Endothelial cell of hepatic sinusoid (primary cell): ENCODE measurements around the gene OS9.

Experiments
- in situ Hi-C: cut with HindIII; loops from 2 replicates; pipeline ENCODE4 v1.10.0; 2017; ENCODE audit warnings: low sequenced_read_pairs

OS9 gene

DNA sequence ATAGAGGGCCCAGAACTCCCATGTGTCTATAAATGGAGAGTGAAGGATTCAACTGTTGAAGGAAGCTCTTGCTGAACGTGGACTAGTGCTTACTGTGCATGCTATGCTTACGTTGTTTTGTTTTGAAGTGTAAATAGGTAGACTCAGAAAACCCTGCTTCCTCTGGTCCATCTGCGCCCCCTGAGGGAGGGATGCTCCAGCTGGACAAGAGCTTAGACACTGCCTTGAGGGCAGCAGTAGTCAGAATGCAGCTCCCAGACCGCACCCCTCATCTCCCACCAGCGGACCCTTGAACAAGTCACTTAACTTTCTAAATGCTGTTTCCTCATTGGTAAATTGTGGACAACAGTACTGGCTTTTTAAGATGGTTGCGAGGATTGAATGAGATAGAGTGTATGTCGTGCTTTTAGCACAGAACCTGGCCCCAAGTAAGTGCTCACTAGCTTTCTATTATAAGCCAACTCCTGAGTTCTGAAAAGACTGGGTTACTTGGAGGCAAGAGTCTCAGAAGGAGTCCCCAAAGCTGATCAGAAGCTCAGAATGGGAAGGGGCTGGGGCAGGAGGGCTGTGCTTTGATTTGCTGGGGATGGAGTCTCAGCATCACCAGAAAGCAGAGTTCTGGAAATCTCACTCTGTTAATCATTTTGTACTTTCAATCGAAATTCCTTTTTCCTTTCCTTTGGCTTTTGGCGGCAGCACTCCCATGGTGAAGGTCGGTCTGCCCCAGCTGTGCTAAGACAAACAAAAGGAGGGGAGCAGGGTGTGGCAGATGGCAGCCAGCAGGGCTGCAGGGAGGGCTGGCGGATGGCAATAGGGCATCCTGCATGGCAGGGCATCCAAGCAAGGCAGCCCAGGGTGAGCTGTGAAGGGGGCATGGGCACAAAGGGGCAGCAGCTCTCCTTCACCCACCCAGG is 29.0 kb downstream of the OS9 start:
- in situ Hi-C loops: no loop called here

DNA sequence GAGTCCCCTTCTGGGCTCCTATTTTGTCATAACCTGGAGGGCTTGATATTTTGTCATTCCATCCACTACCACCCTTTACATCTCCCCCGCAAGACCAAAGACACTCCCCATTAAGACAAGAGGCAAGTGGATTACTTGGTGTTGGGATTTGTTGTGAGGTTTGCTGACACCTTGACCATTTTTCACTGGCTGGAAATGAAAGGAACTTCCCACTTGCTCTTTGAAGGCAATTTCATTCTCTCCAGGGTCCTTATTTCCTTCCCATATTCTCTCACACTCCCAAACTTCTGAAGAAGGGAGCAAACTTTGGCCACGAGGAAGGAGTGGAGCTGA is 29.7 kb downstream of the OS9 start:
- in situ Hi-C loops: no loop called here

GRCh38 chr12:57724003-57724935 is 30.3 kb downstream of the OS9 start:
- in situ Hi-C loops: no loop called here

- in situ Hi-C loops: no loop called here
Measured at GRCh38 chr12:57724936-57725740, 31.2 kb downstream of the OS9 start.

GRCh38 chr12:57725851-57726150 is 31.9 kb downstream of the OS9 start:
- in situ Hi-C loops: no loop called here

GRCh38 chr12:57726151-57726883 is 32.4 kb downstream of the OS9 start:
- in situ Hi-C loops: no loop called here

DNA sequence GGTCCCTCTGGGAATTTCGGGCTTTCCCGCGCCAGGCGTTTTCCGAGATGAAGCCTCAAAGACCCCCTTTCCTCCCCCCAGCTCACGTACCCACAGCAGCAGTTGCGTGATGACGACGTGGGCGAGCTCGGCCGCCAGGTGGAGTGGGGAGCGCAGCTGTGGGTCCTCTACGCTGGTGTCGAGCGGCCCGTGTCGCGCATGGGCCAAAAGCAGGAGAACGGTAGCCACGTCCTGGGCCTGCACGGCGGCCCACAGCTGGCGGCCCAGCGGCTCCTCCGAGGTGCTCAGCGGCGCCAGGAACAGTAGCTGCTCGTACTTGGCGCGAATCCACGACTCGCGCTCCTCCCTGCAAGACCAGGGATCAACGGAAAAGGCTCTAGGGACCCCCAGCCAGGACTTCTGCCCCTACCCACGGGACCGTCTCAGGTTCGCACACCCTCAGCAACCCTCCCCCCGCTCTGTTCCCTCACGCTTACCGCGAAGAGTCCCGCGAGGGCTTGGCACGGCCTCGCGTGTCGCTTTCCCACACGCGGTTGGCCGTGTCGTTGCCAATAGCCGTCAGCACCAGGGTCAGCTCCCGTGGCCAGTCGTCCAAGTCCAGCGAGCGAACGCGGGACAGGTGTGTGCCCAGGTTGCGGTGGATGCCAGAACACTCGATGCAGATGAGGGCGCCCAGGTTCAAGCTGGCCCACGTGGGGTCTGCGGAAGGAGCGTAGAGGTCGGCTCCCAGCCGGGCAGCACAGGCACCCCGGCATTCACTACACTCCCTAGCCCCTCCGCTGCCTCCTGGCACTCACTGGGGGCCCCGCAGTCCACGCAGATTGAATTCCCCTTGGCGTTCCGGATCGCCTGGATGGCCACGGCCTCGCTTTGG is 33.2 kb downstream of the OS9 start:
- in situ Hi-C loops: no loop called here

DNA sequence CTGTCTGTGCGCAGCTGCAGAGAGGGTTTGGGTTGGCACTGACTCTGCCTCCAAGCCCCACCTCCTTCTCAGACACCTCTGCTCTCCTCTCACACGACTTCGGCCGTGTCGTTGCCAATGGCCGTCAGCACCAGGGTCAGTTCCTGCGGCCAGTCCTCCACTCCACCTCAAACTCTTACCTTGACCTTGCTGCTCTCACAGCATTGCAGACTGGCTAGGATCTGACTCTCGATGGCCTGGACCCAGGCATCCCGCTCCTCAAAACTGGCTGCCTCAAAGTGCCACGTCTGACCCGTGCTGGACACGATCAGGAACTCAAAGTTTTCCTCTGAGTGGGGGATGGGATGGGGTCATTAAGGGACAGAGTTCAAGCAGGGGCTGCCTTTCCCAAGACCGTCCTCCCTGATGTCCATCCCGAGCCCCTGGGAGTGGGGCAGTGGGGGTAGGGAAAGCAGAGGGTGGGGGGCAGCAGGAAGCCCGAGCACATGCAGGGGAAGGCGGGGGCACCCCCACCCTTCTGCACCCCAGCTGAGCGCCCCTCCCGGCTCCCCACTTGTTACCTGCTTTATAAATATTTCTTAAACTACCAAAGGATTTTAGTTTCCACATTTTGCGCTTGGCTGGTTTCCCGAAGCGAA is 33.9 kb downstream of the OS9 start:
- in situ Hi-C loops: no loop called here

DNA sequence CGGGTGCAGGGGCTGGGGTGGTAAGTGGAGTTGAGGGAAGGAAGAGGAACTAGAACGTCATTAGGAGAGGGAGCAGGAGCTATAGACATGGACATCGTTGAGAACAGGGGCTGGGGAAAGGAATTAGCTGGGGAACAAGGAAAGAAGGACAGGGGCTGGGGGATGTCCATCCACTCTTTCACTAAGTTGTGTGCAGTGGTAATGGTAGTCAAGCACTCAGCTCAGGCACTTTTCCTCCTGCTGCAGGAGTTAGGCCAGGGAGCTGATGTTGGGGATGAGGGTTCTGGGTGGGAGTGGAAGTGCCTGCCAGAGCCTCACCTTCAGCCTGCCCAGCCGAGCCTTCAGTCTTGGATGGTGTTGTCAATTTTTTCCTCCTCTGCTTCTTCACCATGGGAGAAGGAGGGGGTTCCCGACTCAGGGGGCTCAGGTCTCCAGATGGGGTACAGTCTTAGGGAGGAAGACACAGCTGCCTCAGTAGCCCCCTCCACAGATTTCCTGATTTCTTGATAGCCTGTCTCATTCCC is 35.5 kb downstream of the OS9 start:
- in situ Hi-C loops: no loop called here

DNA sequence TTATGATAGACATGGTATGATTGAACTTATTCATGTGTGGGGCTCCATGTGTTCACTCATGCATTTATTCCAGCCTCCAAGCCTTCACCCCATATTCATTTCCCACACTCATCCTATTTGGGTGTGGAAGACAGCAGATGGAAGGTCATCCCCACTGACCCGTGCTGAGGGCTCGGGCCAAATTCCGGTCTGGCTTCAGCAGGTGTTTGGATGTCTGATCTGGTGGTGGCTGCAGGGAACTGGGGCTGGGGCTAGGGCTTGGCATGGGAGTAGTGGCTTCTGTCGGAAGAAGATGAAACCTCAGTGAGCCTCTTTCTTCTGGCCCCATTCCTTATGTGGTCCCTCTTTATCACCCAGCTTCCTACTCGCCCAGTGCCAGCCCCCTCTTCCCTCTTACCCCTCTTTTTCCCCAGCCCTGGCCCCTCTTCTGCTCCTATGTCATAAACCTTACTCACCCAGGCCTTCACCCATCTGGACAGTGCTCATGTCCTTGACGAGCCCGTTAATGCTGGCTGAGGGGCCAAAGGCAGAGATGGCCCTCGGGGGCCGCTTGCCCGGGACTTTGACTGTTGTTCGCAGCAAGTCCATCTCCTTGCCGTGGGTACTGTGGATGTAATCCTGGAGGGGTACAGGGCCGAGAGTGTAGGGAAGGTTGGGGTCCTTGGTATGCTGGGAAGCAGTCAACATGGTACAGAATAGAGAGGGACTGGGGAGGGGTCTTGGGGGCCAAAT is 36.6 kb downstream of the OS9 start:
- in situ Hi-C loops: no loop called here

- in situ Hi-C loops: no loop called here
Measured at GRCh38 chr12:57731411-57732080, 37.6 kb downstream of the OS9 start.

- in situ Hi-C loops: no loop called here
Measured at GRCh38 chr12:57732270-57732669, 38.3 kb downstream of the OS9 start.

DNA sequence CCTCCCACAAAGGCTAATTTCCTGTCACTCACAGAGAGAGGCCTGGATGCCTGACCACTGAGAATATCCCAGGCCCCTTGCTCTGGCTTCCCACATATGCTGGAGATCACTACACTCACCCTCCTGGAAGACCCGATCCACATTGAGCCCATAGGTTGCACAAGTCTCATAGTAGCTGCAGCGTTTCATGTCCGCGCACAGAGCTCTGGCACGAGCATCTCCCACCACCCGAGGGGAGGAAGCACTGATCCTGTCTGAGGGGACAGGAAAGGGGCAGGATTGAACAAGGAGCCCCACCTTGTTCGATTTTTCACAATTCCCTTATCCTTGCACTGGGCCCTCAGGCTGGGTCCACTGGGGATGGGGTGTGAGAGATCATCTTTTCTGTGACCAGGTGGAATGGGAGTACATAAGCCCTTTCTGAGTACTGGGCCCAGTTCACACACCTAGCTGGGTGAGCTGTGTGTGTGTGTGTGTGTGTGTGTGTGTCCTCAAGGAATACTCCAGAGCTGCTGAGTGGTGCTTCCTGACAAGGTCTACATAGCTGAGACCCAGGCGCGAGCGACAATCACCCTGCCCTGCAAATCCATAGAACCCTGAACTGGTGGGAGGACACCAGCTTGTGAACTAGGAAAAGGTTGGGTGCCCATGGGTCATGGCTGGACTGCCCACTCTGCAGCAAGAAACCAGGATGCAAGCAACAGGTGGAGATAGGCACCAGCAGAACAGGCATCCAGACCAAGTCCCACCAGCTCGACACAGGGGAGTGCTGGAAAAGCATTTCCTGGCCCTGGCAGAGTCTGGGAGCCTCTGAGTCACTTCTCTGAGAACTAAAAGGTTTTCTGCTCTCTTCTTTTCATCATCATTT is 39.0 kb downstream of the OS9 start:
- in situ Hi-C loops: no loop called here

DNA sequence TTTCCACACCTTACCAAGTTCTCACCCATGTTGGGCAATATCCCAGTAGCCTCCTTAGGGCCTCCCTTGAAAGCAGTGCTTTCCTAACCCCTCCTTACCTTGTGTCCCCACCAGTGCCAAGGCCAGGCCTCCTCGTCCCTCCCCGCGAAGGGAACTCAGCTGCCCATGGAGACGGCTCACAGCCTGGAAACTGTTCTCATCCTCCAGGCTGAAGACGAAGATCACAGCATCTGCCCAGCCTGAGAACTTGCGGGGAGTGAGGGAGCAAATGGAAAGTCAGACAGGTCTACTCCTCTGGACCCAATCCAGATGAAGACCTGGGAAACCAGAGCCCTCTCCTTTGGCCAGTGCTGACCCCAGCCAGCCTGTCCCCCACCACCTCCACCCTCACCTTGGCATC is 40.0 kb downstream of the OS9 start:
- in situ Hi-C loops: no loop called here

GRCh38 chr12:57734591-57734990 is 40.7 kb downstream of the OS9 start:
- in situ Hi-C loops: no loop called here

DNA sequence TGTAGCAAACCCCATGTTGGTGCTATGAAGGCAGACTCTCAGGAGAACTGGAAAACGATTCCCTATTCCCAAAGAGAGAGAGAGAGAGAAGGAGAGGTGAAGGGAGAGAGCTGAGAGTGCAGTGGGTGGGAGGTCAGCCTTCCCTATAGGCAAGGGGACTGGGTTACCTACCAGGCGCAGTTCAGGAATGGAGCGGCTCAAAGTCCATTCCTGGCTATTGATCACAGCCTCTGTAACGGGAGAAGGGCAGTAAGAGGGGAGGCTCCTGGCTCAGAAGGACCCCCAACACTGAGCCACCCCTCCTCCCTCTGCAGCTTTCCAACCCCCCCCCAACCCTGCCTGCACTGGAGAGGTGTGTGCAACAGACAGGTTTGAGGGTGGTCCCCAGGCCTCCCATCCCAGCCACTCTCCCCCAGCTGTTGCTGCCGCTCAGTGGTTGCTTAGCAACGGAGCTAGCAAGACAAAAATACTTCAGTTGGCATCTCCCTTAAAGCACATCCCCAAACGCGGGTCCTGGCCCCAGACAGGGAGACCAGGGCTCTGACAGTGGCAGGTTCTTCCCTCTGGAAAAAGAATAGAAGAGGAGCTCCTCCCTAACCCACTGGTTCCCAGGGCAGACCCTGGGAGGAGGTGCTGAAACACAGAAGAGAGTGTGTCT is 41.4 kb downstream of the OS9 start:
- in situ Hi-C loops: no loop called here
